ENCODE data around the gene RCBTB2. TPM values are rescaled to one million over a fixed set of nuclear protein-coding genes. Genes with fewer than 3 reads are reported as not detected.

The RCBTB2 gene
- polyA plus RNA-seq, 3 donors: 55.5 to 100 (median 64.4) TPM

GRCh38 chr13:48567515-48568369 lies 34.9 kb upstream of the RCBTB2 start:
- Histone ChIP-seq H4K20me1 (ENCODE audit: insufficient read depth, low read length) (no peaks in the 10 kb centered on the region), H3K4me2 (replicated peaks; ENCODE audit: extremely low read depth, low read length, poor library complexity, severe bottlenecking) (peak overlapping the region; percentile 43), H2AFZ (ENCODE audit: insufficient read depth, low read depth, low read length, poor library complexity, severe bottlenecking) (no peak overlapping the region), H3K27ac (ENCODE audit: low read depth in 1 of 2, low read length in 2 of 2) (peak overlapping the region; percentile 89 to 96), H3K27me3 (ENCODE audit: control insufficient read depth in 2 of 2, insufficient read depth in 2 of 2, low read length in 2 of 2) (no peaks in the 10 kb centered on the region), H3K4me1 (ENCODE audit: control insufficient read depth in 1 of 2, insufficient read depth in 2 of 2, low read length in 2 of 2) (peaks cover 94 to 100% of the 10 kb centered on the region in 2 donors), H3K4me3 (replicated peaks in 1 of 3; ENCODE audit: low read depth in 2 of 3, low read length in 3 of 3) (peak overlapping the region in 1 of 3 experiments; percentile 46), H3K79me2 (ENCODE audit: insufficient read depth, low read length) (no peaks in the 10 kb centered on the region), H3K9me3 (replicated peaks in 1 of 2; ENCODE audit: control insufficient read depth in 1 of 2, insufficient read depth in 1 of 2, low read length in 2 of 2) (no peaks in the 10 kb centered on the region), H3K36me3 (replicated peaks in 1 of 2; ENCODE audit: control insufficient read depth in 1 of 2, insufficient read depth in 2 of 2, low read length in 2 of 2) (no peaks in the 10 kb centered on the region), H3K9ac (ENCODE audit: insufficient read depth, low read length, poor library complexity, severe bottlenecking) (peak overlapping the region; percentile 64)
- Mint-ChIP-seq H3K27me3 (ENCODE audit: low read depth in 3 of 3) (no peaks in the 10 kb centered on the region), H3K4me3 (peak overlapping the region in 1 of 2 donors; percentile 66), H3K9me3 (peaks cover 0 to 2% (median 0%) of the 10 kb centered on the region in 7 donors), H3K4me1 (peaks cover 88% of the 10 kb centered on the region), H3K27ac (peak overlapping the region; percentile 96 to 100 (median 98)), H3K36me3 (peaks cover 10 to 12% of the 10 kb centered on the region in 2 donors)
- peak; percentile 72 to 96 (median 82) for DNase-seq
- intact Hi-C loops (cut with micrococcal nuclease): loop anchor here in 1 of 2 donors (10.0 kb wide), 1 partner anchor 53 kb away; no protein-coding TSS in a partner anchor
- WGBS (ENCODE audit: insufficient coverage): 0% methylated on average over 2 of the region's 6 CpGs
- no peak for TF ChIP-seq CTCF (IDR thresholded peaks at IDR 0.05)

GRCh38 chr13:48564056-48564455 lies 31.2 kb upstream of the RCBTB2 start:
- H3K4me1 ChIP-seq (ENCODE audit: control insufficient read depth in 1 of 2, insufficient read depth in 2 of 2, low read length in 2 of 2): peaks cover 79 to 90% of the 10 kb centered on the region in 2 donors
- no peak overlapping the region for H3K4me3 Mint-ChIP-seq
- peak in 2 of 3 donors; percentile 30 to 34 for DNase-seq
- peaks cover 0 to 13% of the 10 kb centered on the region in 2 donors for H3K36me3 Mint-ChIP-seq
- no peaks in the 10 kb centered on the region for H4K20me1 ChIP-seq (ENCODE audit: insufficient read depth, low read length)
- intact Hi-C loops (cut with micrococcal nuclease): loop anchor here in 1 of 2 donors (10.0 kb wide), 1 partner anchor 49 kb away; no protein-coding TSS in a partner anchor
- H3K4me2 ChIP-seq (replicated peaks; ENCODE audit: extremely low read depth, low read length, poor library complexity, severe bottlenecking): no peak overlapping the region
- no peaks in the 10 kb centered on the region for H3K36me3 ChIP-seq (replicated peaks in 1 of 2; ENCODE audit: control insufficient read depth in 1 of 2, insufficient read depth in 2 of 2, low read length in 2 of 2)
- no peaks in the 10 kb centered on the region for H3K27me3 ChIP-seq (ENCODE audit: control insufficient read depth in 2 of 2, insufficient read depth in 2 of 2, low read length in 2 of 2)
- no peak overlapping the region for H3K9ac ChIP-seq (ENCODE audit: insufficient read depth, low read length, poor library complexity, severe bottlenecking)
- H3K9me3 Mint-ChIP-seq: peaks cover 0 to 3% (median under 1%) of the 10 kb centered on the region in 7 donors
- WGBS (ENCODE audit: insufficient coverage): no CpG with 5 or more reads among the region's 3 CpGs
- no peak overlapping the region for H3K4me3 ChIP-seq (replicated peaks in 1 of 3; ENCODE audit: low read depth in 2 of 3, low read length in 3 of 3)
- no peak for TF ChIP-seq CTCF (IDR thresholded peaks at IDR 0.05)
- peak overlapping the region in 6 of 7 donors; percentile 43 to 91 (median 80) for H3K27ac Mint-ChIP-seq
- no peak overlapping the region for H2AFZ ChIP-seq (ENCODE audit: insufficient read depth, low read depth, low read length, poor library complexity, severe bottlenecking)
- peak overlapping the region in 1 of 2 donors; percentile 96 for H3K27ac ChIP-seq (ENCODE audit: low read depth in 1 of 2, low read length in 2 of 2)
- H3K9me3 ChIP-seq (replicated peaks in 1 of 2; ENCODE audit: control insufficient read depth in 1 of 2, insufficient read depth in 1 of 2, low read length in 2 of 2): no peaks in the 10 kb centered on the region
- no peaks in the 10 kb centered on the region for H3K79me2 ChIP-seq (ENCODE audit: insufficient read depth, low read length)
- H3K27me3 Mint-ChIP-seq (ENCODE audit: low read depth in 3 of 3): no peaks in the 10 kb centered on the region
- peaks cover 85% of the 10 kb centered on the region for H3K4me1 Mint-ChIP-seq
